HS-27A (cell line): ENCODE measurements around the gene HSBP1L1.
"Not testable (repeated sequence)": the region's sequence is repeated elsewhere in the genome, so short reads cannot be mapped to it uniquely, and the experiment has no call there.

Experiments used
- DNase-seq: peaks from one replicate; pipeline ENCODE4 v3.0.0-alpha.2; 2012; ENCODE audit warnings: low read depth, missing footprints

Gene HSBP1L1

DNA sequence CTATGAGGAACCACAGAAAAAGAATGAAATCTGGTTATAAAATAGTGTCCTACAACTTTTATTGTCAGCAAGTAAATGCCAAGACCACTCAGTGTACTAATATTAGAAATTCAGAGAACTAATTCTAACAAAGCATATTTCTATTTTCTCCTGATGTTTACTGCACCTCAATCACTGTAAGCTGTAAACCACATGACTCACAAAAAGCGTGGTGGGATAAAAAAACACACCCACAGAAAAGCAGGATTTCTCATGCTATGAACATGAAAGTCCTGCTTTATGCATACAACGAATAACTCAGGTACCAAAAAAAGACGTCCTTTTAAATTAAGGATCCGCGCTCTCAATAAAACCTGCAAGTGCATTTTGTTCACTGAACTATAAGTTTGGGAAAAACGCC is 23.1 kb downstream of the HSBP1L1 start:
- no peak for DNase-seq

DNA sequence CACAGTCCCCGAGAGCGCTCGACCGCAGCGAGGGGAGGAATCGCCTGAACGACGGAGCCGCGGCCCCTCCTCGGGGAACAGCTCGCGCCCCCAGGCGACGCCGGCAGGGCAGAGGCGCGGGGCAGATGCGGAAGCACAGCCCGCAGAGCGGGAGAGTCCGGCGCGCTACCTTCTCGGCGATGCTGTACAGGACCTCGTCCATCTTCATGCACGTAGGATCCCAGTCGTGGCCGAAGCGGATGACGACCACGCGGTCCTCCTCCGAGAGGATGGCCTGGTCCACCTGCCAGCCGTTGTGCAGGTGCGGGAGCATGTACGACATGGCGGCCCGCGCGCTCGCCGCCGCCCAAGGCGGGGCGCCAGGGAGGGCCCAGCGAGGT is 23.6 kb downstream of the HSBP1L1 start:
- DNase-seq: no peak

DNA sequence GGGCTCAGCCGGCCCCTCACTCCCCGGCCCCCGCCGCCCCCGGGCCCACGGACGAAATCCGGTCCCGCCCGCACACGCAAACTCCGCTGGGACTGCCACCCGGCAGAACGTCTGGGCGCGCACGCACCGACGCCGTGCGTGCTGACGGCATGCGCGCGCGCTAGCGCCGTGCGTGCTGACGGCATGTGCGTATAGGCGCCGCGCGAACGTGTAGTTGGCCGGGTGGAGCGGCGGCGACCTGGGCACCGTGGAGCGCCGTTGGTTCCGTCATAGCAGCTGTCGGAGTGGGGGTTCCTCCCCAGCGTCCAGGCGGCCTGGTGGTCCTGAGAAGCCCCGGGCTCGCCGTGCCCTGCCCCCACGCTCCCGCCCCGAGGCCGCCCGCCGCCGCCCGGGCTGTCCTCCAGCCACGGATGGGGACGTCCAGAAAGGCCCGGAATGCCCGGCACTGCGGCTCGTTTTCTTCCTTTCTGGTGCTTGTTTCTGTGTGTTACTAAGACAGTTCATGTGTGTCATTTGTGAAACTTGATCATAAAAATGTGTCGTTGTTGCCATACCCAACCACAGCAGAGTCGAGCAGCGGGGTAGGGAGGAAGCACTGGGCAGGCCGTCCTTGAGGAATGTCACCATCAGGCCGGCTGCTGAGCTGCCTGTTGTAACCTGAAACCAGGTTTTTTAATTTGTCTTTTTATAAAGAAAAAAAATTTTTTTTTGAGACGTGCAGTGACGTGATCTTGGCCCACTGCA is 24.2 kb downstream of the HSBP1L1 start, which contains the start of gene TXNL4A:
TSS of gene TXNL4A (minus strand) at position 113 of the 744 bp plus-strand sequence. CDS start 171 bp downstream, outside the sequence.
- DNase-seq: no peak

- DNase-seq: no peak
These were observed 24.7 kb downstream of the HSBP1L1 start for GRCh38 chr18:79989195-79989497.

DNA sequence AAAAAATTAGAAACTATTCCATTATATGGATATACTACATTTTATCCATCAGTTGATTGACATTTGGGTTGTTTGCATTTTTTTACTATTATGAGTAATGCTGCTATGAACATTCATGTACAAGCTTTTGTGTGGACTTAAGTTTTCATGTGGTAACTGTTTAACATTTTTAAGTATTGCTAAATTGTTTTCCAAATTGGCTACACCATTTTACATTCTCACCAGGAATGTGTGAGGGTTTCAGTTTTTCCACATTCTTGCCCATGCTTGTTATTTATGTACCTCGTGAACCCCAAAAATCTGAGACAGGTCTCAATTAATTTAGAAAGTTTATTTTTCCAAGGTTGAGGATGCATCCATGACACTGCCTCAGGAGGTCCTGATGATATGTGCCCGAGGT is 27.1 kb downstream of the HSBP1L1 start:
- no peak for DNase-seq

DNA sequence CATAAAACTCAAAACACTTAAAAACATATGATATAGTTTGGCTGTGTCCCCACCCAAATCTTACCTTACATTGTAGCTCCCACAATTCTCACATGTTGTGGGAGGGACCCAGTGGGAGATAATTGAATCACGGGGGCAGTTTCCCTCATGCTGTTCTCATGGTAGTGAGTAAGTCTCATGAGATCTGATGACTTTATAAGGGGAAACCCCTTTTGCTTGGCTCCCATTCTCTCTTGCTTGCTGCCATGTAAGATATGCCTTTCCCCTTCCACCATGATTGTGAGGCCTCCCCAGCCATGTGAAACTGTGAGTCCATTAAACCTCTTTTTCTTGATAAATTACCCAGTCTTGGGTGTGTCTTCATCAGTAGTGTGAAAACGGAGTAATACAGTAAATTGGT is 35.3 kb downstream of the HSBP1L1 start:
- not testable (repeated sequence) for DNase-seq

DNA sequence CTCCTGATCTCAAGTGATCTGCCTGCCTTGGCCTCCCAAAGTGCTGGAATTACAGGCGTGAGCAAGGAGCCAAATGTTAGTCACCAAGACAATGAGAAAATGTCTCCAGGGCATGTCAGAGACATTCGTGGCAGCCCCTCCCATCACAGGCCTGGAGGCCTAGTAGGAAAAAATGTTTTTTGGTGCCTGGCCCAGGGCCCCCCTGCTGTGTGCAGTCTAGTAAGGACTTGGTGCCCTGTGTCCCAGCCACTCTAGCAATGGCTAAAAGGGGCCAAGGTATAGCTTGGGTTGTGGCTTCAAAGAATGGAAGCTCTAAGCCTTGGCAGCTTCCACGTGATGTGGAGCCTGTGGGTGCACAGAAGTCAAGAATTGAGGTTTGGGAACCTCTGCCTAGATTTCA is 36.4 kb downstream of the HSBP1L1 start:
- no peak for DNase-seq

- no peak for DNase-seq
These were observed 38.0 kb downstream of the HSBP1L1 start for GRCh38 chr18:80002468-80002867.

DNA sequence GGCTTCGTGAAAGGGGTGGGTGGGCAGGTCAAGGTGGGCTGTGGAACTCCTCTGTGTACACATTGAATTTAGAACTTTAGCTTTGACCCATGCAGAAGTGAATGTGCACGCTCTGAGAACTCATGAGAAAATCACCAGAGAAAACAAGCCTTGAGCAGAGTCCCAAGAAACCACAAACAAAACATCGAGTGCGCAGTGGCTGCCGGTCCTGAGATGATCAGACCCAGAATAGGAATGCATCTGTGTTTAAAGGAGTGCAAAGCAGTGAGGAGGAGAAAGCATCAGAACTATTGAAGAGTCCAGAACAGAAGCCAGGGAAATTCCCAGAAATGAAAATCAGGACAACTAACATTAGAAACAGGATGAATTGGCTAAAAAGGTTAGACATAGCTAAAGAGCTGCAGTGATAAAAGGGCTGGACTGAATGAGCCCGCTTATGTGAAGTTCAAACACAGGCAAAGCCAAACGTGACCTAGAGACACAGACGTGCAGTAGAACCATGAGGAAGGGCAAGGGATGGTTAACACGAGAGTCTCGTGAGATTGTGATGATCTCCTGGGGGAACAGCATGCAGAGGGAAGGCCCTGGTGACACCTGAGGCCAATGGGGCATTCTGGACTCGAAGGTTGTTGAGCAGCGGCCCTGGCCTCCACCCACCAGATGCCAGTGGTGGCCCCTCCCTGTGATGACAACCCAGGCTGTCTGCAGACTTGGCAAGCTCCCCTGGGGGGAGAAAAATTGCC is 40.3 kb downstream of the HSBP1L1 start:
- no peak for DNase-seq

- DNase-seq: no peak
These were observed 42.3 kb downstream of the HSBP1L1 start for GRCh38 chr18:80006724-80007123.

- DNase-seq: no peak
These were observed 45.5 kb downstream of the HSBP1L1 start for GRCh38 chr18:80009661-80010550.

DNA sequence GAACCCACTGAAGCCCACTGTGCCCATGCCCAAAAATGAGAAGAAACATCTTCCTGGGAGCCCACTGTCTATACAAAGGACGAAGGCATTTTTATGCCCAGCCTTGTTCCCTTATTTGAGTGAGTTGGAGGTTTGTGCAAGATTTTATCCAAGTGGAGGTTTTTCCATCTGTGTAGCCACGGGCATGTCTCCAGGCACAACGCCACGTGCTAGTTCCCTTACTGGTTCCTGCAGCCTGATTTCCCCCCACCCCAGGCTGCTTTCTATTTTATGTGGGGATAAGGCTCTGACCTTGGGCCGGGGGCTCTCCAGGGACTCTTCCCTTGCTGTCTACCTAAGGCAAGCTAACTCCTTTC is 46.1 kb downstream of the HSBP1L1 start:
- no peak for DNase-seq

DNA sequence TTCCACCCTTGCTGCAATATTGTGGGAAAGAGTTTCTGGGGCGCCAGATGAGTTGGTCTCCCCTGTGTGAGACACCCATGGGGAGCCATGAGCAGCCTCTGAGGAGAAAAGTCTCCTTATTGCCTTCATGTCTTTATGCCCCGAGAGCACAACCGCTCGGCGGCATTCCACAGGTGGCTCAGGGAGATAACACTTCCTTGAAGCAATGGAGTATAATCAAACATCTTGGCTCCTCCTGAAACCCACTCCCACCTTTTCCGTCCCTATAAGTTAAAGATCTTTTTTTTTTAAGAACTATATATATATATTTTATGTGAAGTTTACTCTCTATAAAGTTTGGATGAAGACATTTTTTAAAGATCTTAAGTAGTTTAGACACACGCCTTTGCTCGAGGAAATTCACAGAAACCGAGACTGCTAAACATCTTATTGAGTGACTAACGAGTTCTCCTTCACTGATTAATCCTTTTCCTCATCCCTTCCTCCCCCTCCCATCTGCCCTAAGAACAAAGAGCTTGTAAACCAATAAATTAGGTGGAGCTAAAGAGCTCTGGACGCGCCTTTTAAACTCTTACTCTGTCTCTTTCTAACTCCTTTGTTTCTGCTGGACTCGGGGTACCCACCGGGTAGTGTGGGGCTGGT is 47.2 kb downstream of the HSBP1L1 start:
- not testable (repeated sequence) for DNase-seq

GRCh38 chr18:80012714-80013113 is 48.3 kb downstream of the HSBP1L1 start:
- no peak for DNase-seq
